ENCODE measurements around the gene RASSF5.

DNA sequence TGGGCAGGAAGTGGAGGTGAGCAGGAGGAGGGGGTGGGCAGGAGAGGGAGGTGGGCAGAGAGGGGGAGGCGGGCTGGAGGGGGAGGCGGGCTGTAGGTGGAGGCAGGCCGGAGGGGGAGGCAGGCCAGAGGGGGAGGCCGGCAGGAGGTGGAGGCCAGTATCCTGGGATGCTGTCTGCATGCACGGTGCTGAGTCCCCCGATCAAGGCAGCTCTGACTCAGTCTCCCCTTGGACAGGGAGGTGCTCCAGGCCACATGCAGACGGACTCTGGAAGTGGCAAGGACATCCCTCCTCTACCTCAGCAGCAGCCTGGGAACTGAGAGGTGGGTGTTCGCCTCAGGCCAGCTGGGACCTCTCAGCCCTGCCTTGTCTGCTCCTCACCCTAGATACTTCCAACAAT lies 27.1 kb upstream of the RASSF5 start:
- TF ChIP-seq POLR2AphosphoS5 (IDR thresholded peaks at IDR 0.05) = no peak
- TF ChIP-seq CTCF (IDR thresholded peaks at IDR 0.05; ENCODE audit: poor library complexity, severe bottlenecking) = no peak
- TF ChIP-seq EP300 (conservative IDR thresholded peaks at IDR 0.05; ENCODE audit: poor library complexity, severe bottlenecking) = no peak
- TF ChIP-seq MXI1 (conservative IDR thresholded peaks at IDR 0.05; ENCODE audit: poor library complexity, severe bottlenecking) = no peak
- no peak for TF ChIP-seq SMC3 (conservative IDR thresholded peaks at IDR 0.05; ENCODE audit: poor library complexity)
- no peak for TF ChIP-seq EZH2 (IDR thresholded peaks at IDR 0.05; ENCODE audit: borderline replicate concordance, insufficient read depth, low read length, poor library complexity, severe bottlenecking)
- TF ChIP-seq RAD21 (conservative IDR thresholded peaks at IDR 0.05) = no peak

Measured in neural cell (in vitro differentiated cells).